SK-N-MC (cell line): ENCODE data around the gene SLC5A9.

Experiments used
- EZH2 ChIP-seq: fragments of 200-600 bp; sonication (generic); IDR thresholded peaks from one replicate; pipeline ENCODE4 v1.6.1; 2017; ENCODE audit warnings: antibody characterized with exemption
- FOXP2 ChIP-seq: optimal IDR thresholded peaks from 2 replicates; pipeline ENCODE3; 2011; ENCODE audit warnings: mild to moderate bottlenecking, moderate library complexity; ENCODE audit not compliant: insufficient read depth; ENCODE audit errors: extremely low read length, control extremely low read depth
- POLR2AphosphoS5 ChIP-seq: IDR thresholded peaks from 2 replicates; pipeline ENCODE4 v1.6.1; 2012; ENCODE audit warnings: mild to moderate bottlenecking, low read depth, low read length, borderline replicate concordance

DNA sequence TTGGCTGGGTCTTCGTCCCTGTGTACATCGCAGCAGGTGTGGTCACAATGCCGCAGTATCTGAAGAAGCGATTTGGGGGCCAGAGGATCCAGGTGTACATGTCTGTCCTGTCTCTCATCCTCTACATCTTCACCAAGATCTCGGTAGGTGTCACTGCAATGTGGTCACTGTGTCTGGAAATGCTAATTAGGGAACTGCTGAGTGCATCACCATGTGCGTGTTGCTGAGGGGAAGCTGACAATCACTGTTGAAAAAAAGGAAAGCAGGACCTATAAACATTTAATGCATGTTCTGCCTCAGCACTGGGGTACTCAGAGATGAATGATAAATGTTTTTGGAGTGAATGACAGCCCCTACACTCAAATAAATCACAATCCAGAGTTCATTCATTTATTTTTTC, 6.8 kb downstream of the SLC5A9 start:
- TF ChIP-seq EZH2, result no peak
- TF ChIP-seq POLR2AphosphoS5, result no peak
- no peak for TF ChIP-seq FOXP2
